Neural crest cell (in vitro differentiated cells): ENCODE measurements around the gene SP140. TPM values are rescaled to one million over a fixed set of nuclear protein-coding genes. Genes with fewer than 3 reads are reported as not detected.
"Not testable (repeated sequence)": the region's sequence is repeated elsewhere in the genome, so short reads cannot be mapped to it uniquely, and the experiment has no call there.

Source experiments
- DNase-seq: peaks from one replicate; pipeline ENCODE4 v3.0.0; 2021; ENCODE audit warnings: low read depth, mixed read lengths, low spot score
- H3K27ac Mint-ChIP-seq: one replicate; pipeline ENCODE4 v1.8.0; 2021; ENCODE audit warnings: mild to moderate bottlenecking, mixed read lengths; ENCODE audit not compliant: unreplicated experiment
- H3K27me3 Mint-ChIP-seq: 2 replicates; pipeline ENCODE4 v1.8.0; 2021; ENCODE audit warnings: low read depth, mild to moderate bottlenecking, mixed read lengths
- H3K36me3 Mint-ChIP-seq: 2 replicates; pipeline ENCODE4 v1.8.0; 2021; ENCODE audit warnings: low read depth, mild to moderate bottlenecking, mixed read lengths
- H3K4me1 Mint-ChIP-seq: 2 replicates; pipeline ENCODE4 v1.8.0; 2021; ENCODE audit warnings: mixed read lengths
- H3K4me3 Mint-ChIP-seq: one replicate; pipeline ENCODE4 v1.8.0; 2021; ENCODE audit warnings: mild to moderate bottlenecking, mixed read lengths
- H3K9me3 Mint-ChIP-seq: 2 replicates; pipeline ENCODE4 v1.8.0; 2021; ENCODE audit warnings: mixed read lengths
- total RNA-seq: library from RNA; stranded (reverse); gene quantifications from 2 replicates; pipeline ENCODE4 v1.2.1, GENCODE V29; 2021
- TF ChIP-seq, protein P1 (sequence below): fragments of 200-600 bp; sonication (generic); conservative IDR thresholded peaks from 2 replicates; pipeline ENCODE4 v1.5.0; 2021; ENCODE audit warnings: antibody characterized with exemption, mild to moderate bottlenecking

The SP140 gene
- total RNA-seq, 1 donor from 2014 or later = not detected

DNA sequence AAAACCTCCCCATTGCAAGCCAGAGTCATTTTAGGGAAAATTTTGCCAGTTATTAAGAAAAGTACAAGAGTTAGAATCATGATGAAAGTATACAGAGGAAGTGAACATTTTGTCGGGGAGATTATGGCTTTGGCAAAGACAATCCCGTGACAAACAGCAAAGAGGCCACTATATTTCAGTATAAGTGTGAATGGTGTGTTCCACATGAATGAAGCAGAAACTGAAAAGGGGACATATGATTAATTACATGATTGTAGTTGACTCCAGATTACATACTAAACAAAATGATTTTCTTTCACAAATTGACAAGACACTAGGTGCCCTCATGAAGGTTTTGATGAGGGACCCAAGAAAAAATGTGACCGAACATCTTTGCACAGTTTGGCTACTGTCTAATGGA, 42.0 kb downstream of the SP140 start:
- peaks cover 3% of the 10 kb centered on the region for H3K27me3 Mint-ChIP-seq
- H3K27ac Mint-ChIP-seq = no peak overlapping the region
- no peaks in the 10 kb centered on the region for H3K9me3 Mint-ChIP-seq
- H3K36me3 Mint-ChIP-seq = no peaks in the 10 kb centered on the region
- H3K4me3 Mint-ChIP-seq = no peak overlapping the region
- H3K4me1 Mint-ChIP-seq = peaks cover 8% of the 10 kb centered on the region
- TF ChIP-seq, protein P1, sequence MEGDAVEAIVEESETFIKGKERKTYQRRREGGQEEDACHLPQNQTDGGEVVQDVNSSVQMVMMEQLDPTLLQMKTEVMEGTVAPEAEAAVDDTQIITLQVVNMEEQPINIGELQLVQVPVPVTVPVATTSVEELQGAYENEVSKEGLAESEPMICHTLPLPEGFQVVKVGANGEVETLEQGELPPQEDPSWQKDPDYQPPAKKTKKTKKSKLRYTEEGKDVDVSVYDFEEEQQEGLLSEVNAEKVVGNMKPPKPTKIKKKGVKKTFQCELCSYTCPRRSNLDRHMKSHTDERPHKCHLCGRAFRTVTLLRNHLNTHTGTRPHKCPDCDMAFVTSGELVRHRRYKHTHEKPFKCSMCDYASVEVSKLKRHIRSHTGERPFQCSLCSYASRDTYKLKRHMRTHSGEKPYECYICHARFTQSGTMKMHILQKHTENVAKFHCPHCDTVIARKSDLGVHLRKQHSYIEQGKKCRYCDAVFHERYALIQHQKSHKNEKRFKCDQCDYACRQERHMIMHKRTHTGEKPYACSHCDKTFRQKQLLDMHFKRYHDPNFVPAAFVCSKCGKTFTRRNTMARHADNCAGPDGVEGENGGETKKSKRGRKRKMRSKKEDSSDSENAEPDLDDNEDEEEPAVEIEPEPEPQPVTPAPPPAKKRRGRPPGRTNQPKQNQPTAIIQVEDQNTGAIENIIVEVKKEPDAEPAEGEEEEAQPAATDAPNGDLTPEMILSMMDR = no peak
- DNase-seq = no peak

DNA sequence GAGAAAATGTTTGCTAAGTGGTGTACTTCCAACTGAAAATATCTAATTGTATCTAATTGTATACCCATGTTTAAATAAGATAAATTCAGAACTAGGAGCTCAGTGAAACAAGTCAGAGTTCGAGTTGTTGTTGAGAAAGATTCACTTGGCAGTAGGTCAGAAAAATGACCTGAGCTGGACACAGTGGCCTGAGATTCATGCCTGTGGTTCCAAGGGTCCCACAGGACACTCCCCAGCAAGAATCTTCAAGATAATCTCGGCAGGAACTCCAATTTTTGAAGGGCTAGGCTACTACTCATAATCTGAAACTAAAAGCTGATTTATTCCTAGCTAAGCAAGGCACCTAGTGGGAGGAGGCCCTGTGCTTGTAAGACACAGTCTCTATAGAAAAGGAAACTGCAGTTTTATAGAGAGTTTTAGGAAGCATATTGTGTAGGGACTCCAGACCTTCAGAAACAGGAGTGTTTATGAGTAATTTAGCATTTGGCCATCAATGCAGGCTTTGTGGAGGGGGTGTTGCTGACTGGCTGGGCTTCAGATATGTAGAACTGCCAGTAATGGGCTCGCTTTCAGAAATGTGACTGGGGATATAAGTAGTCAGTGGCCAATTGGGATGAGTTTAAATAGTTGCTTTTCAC, 43.2 kb downstream of the SP140 start:
- Mint-ChIP-seq H3K27me3 (peaks cover 3% of the 10 kb centered on the region), H3K27ac (no peak overlapping the region), H3K9me3 (no peaks in the 10 kb centered on the region)

DNA sequence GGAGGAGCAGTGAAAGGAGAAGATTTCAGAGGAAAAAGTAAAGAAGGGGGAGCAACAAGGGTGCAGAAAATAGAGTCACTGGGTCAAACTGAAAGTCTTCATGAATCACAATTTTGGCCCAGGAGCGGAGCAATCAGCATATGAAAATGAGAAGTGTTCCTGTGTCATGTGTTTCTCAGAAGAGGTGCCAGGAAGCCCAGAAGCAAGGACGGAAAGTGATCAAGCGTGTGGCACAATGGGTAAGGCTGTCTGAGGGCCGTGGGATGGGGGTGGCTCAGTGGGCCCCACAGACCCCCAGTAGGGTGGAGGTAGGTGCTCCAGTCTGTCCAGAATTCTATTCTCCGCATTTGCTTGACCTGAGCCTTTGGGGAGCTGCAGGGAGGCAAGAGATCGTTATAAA, 44.2 kb downstream of the SP140 start:
- Mint-ChIP-seq H3K27me3 (peaks cover 3% of the 10 kb centered on the region), H3K4me1 (peaks cover 8% of the 10 kb centered on the region), H3K4me3 (no peak overlapping the region), H3K9me3 (no peaks in the 10 kb centered on the region), H3K27ac (no peak overlapping the region), H3K36me3 (no peaks in the 10 kb centered on the region)
- no peak for DNase-seq
- TF ChIP-seq, protein P1 = no peak

More for the DNA sequence above, 43.2 kb downstream of the SP140 start:
- TF ChIP-seq, protein P1 = no peak
- no peaks in the 10 kb centered on the region for H3K36me3 Mint-ChIP-seq
- no peak for DNase-seq
- H3K4me3 Mint-ChIP-seq = no peak overlapping the region
- peaks cover 8% of the 10 kb centered on the region for H3K4me1 Mint-ChIP-seq

DNA sequence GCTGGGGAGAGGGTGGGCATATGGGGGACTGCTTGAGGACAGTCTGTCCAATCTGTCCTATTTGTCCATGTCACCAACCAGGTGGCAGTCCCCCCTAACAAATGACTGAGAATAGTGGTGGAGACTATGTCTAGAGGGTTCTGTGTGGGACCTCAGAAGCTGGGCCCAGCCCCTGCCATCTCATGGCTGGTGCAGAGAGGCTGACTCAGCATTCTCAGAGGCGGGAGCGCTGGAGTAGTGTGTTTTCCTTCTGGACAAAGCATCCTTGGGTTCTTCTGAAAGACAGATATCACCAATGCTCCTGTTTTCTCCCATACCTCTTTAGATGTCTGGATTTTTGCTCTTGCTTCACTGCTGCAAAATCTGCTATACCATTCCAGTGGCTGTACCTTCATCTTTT, 57.4 kb downstream of the SP140 start:
- H3K9me3 Mint-ChIP-seq = no peaks in the 10 kb centered on the region
- H3K27ac Mint-ChIP-seq = no peak overlapping the region
- no peaks in the 10 kb centered on the region for H3K36me3 Mint-ChIP-seq
- TF ChIP-seq, protein P1 = no peak
- no peaks in the 10 kb centered on the region for H3K4me1 Mint-ChIP-seq
- no peak overlapping the region for H3K4me3 Mint-ChIP-seq
- DNase-seq = no peak
- H3K27me3 Mint-ChIP-seq = peaks cover 26% of the 10 kb centered on the region

DNA sequence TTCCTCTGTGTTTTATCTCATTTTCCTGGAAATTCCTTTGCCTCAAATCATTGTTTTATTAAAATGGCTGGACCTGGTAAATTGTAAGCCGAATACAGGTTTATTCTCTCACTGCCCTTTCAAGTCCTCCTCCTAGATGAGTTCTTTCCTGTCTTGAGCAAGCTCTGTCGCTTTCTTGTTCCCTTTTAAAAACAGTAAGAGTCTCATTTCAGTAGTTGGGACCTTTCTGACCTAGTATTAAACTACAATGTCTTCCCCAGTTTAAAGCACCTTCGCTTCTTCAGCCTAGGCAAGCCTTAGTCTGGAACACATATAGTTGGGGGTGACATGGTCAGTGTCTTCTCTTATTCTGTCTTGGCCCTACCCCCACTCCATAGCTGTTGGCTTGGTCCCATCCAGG, 60.5 kb downstream of the SP140 start:
- Mint-ChIP-seq H3K27me3 (peaks cover 14% of the 10 kb centered on the region), H3K9me3 (no peaks in the 10 kb centered on the region), H3K4me3 (no peak overlapping the region), H3K36me3 (no peaks in the 10 kb centered on the region), H3K4me1 (no peaks in the 10 kb centered on the region), H3K27ac (no peak overlapping the region)
- no peak for DNase-seq
- TF ChIP-seq, protein P1 = no peak

DNA sequence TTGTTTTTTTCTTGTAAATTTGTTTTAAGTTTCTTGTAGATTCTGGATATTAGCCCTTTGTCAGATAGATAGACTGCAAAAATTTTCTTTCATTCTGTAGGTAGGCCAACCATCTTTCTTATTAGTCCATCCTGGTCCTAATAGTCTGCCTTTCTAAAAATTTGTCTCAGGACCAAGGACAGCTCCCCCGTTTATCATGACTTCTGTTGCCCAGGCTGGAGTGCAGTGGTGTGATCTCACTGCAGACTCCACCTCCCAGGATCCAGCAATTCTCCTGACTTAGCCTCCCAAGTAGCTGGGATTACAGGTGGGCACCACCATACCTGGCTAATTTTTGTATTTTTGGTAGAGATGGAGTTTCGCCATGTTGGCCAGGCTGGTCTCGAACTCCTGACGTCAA, 63.8 kb downstream of the SP140 start:
- not testable (repeated sequence) for H3K27ac Mint-ChIP-seq, H3K9me3 Mint-ChIP-seq, H3K27me3 Mint-ChIP-seq, H3K36me3 Mint-ChIP-seq, H3K4me1 Mint-ChIP-seq, H3K4me3 Mint-ChIP-seq
- DNase-seq = peak; percentile 14
